CD4-positive, alpha-beta T cell (primary cell): Measurements from ENCODE around the gene CD63. TPM values are rescaled to one million over a fixed set of nuclear protein-coding genes. Genes with fewer than 3 reads are reported as not detected.

Experiments
- ATAC-seq: fragments of 200-7000 bp; cut with Tn5 transposase; one replicate; pipeline ENCODE4 v1.10.0; 2022; ENCODE audit warnings: mild to moderate bottlenecking; ENCODE audit not compliant: poor library complexity
- CTCF ChIA-PET: fragments of 350-600 bp; sonication (Branson Sonifier 250); formaldehyde crosslinking; loops from one replicate; lab custom pipeline; 2021; ENCODE audit warnings: antibody characterized with exemption, inconsistent platforms; lab: Charles Lee
- POLR2A ChIA-PET: fragments of 350-600 bp; sonication (Branson Sonifier 250); formaldehyde crosslinking; loops from one replicate; lab custom pipeline; 2021; ENCODE audit warnings: antibody characterized with exemption, inconsistent platforms; lab: Charles Lee
- DNase-seq, 14 experiments: peaks; one replicate each; pipeline ENCODE4 v3.0.0-alpha.2; 2013 to 2020; ENCODE audit warnings: mixed read lengths in 2 of 14
- H3K27ac ChIP-seq, 2 donors: one replicate each; pipeline versions ENCODE4 v1.5.1 to v1.7.0; 2013; ENCODE audit warnings: low read length in 2 of 2, low read depth in 1 of 2, mild to moderate bottlenecking in 1 of 2
- H3K27me3 ChIP-seq, 2 experiments: 1 replicate in 1 of 2; 2 replicates in 1 of 2; pipeline versions ENCODE4 v1.6.1 to v1.7.0; 2013; ENCODE audit warnings: low read length in 2 of 2, control low read depth in 1 of 2, mild to moderate bottlenecking in 1 of 2, moderate library complexity in 1 of 2; ENCODE audit not compliant: insufficient read depth in 2 of 2, control insufficient read depth in 1 of 2
- H3K36me3 ChIP-seq: one replicate; pipeline ENCODE4 v1.6.1; 2013; ENCODE audit warnings: low read length, control low read depth; ENCODE audit not compliant: insufficient read depth
- H3K4me1 ChIP-seq: one replicate; pipeline ENCODE4 v1.6.1; 2013; ENCODE audit warnings: low read length, control low read depth; ENCODE audit not compliant: insufficient read depth
- H3K4me3 ChIP-seq: one replicate; pipeline ENCODE4 v1.5.1; 2013; ENCODE audit warnings: mild to moderate bottlenecking, low read length, moderate library complexity
- H3K9me3 ChIP-seq, 2 experiments: 1 replicate in 1 of 2; 2 replicates in 1 of 2; pipeline versions ENCODE4 v1.6.1 to v1.7.0; 2013; ENCODE audit warnings: low read length in 2 of 2, mild to moderate bottlenecking in 2 of 2, control low read depth in 1 of 2, moderate library complexity in 1 of 2; ENCODE audit not compliant: control insufficient read depth in 1 of 2, insufficient read depth in 1 of 2
- H3K27ac Mint-ChIP-seq: one replicate; pipeline ENCODE4 v1.8.0; 2020; ENCODE audit warnings: mixed read lengths
- H3K27me3 Mint-ChIP-seq: one replicate; pipeline ENCODE4 v1.8.0; 2021; ENCODE audit warnings: mixed read lengths
- H3K36me3 Mint-ChIP-seq: one replicate; pipeline ENCODE4 v1.8.0; 2021; ENCODE audit warnings: low read depth, mixed read lengths
- H3K4me1 Mint-ChIP-seq: one replicate; pipeline ENCODE4 v1.8.0; 2021; ENCODE audit warnings: low read depth, mixed read lengths
- H3K4me3 Mint-ChIP-seq: one replicate; pipeline ENCODE4 v1.8.0; 2020; ENCODE audit warnings: mild to moderate bottlenecking, mixed read lengths
- H3K9me3 Mint-ChIP-seq: one replicate; pipeline ENCODE4 v1.8.0; 2020; ENCODE audit warnings: mixed read lengths
- intact Hi-C, 2 experiments: fragments of 100-400 bp; cut with DNase I in 1 of 2; cut with micrococcal nuclease in 1 of 2; formaldehyde crosslinking; loops; one replicate each; pipeline versions ENCODE4 v1.15.1 to v1.9.0; 2023 to 2025; cut with DNase I, micrococcal nuclease
- total RNA-seq, 174 experiments: library from RNA in 2 of 174; stranded (reverse) in 2 of 174; gene quantifications; one replicate each; pipeline ENCODE4 v1.2.3 and lab custom pipeline; 2021 to 2026
- TF ChIP-seq, protein P1 (sequence below): fragments of 200-600 bp; IDR thresholded peaks from one replicate; pipeline ENCODE4 v1.8.0; 2022; ENCODE audit warnings: antibody characterized with exemption, mild to moderate bottlenecking

CD63 gene
- total RNA-seq, 2 experiments from 2014 or later: 34.0 to 36.4 TPM

DNA sequence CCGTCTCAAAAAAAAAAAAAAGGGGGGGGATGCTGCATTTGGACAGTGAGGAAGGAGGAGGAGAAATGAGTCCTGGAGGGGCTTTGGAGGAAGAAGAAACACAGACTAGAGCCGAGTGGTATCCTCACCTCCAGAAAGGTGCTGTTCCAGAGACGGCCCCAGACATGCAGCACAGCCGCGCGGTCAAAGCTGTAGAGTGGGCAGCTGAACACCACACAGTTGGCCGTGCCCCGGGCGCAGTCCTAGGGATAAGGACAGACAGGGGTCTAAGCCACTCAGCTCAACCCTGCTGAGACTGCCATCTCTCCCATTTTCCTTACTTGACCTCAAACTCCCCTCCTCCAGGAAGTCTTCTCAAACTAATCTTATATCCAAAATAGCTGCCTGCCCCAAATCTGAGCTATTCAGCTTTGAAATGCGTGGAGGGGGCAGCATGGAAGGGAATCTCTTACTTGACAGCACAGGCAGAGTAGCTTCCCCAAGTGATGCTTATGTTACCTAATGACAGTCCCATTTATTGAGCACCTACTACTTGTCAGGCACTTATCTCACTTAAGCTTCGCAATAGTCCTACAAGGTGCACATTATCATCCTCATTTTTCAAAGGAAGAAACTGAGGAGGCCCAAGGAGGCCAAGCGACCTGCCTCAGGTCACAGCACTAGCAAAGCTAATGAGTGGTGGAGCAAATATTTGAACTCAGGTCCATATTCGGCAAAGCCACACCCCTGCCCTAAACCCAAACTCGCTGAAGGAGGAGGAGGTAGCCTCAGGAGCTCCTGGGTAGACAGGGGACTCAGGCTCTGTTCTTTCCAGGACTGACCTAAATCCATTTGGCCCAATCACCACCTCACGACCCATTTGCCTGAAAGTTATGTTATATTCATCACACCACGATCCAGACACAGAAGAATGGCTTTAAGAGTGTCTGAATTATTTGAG lies 39.8 kb downstream of the CD63 start:
- Mint-ChIP-seq H3K27ac (no peak overlapping the region), H3K9me3 (no peaks in the 10 kb centered on the region), H3K4me1 (no peaks in the 10 kb centered on the region), H3K27me3 (peaks cover 3% of the 10 kb centered on the region), H3K4me3 (no peak overlapping the region), H3K36me3 (no peaks in the 10 kb centered on the region)
- no peak overlapping the region for H3K4me3 ChIP-seq
- H3K27ac ChIP-seq: no peak overlapping the region
- ChIA-PET CTCF (no interaction called here), POLR2A (no interaction called here)
- H3K36me3 ChIP-seq: no peaks in the 10 kb centered on the region
- DNase-seq (no peak), ATAC-seq (no peak)
- H3K9me3 ChIP-seq: no peaks in the 10 kb centered on the region
- peaks cover 5% of the 10 kb centered on the region for H3K4me1 ChIP-seq
- TF ChIP-seq, protein P1, sequence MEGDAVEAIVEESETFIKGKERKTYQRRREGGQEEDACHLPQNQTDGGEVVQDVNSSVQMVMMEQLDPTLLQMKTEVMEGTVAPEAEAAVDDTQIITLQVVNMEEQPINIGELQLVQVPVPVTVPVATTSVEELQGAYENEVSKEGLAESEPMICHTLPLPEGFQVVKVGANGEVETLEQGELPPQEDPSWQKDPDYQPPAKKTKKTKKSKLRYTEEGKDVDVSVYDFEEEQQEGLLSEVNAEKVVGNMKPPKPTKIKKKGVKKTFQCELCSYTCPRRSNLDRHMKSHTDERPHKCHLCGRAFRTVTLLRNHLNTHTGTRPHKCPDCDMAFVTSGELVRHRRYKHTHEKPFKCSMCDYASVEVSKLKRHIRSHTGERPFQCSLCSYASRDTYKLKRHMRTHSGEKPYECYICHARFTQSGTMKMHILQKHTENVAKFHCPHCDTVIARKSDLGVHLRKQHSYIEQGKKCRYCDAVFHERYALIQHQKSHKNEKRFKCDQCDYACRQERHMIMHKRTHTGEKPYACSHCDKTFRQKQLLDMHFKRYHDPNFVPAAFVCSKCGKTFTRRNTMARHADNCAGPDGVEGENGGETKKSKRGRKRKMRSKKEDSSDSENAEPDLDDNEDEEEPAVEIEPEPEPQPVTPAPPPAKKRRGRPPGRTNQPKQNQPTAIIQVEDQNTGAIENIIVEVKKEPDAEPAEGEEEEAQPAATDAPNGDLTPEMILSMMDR: no peak
- intact Hi-C loops: no loop called here
- peaks cover 0 to 4% of the 10 kb centered on the region in 2 experiments for H3K27me3 ChIP-seq

DNA sequence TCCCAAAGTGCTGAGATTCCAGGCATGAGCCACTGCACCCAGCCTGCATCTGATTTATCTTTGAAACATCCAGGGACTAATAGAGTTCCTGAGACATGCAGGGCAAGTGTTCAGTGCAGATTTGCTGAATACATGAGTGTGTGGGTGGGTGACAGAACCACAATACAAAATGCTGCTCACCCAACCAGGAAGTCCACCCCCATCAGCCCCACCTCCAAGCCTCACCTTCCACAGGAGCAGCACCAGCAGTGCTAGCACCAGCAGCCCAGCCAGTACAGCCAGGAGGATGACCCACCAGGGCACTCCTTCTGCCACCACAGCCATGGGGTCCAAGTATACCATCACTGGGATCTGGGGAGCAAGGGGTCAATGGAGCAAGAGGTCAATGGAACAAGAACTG lies 41.1 kb downstream of the CD63 start:
- ChIA-PET CTCF (no interaction called here), POLR2A (no interaction called here)
- H3K4me1 ChIP-seq: peaks cover 5% of the 10 kb centered on the region
- H3K4me3 ChIP-seq: no peak overlapping the region
- Mint-ChIP-seq H3K4me3 (no peak overlapping the region), H3K36me3 (no peaks in the 10 kb centered on the region), H3K27me3 (peaks cover 12% of the 10 kb centered on the region), H3K4me1 (no peaks in the 10 kb centered on the region), H3K9me3 (no peaks in the 10 kb centered on the region), H3K27ac (no peak overlapping the region)
- H3K36me3 ChIP-seq: no peaks in the 10 kb centered on the region
- DNase-seq (peak in 1 of 14 experiments; percentile 8), ATAC-seq (no peak)
- TF ChIP-seq, protein P1: no peak
- no peak overlapping the region for H3K27ac ChIP-seq
- intact Hi-C loops: no loop called here
- H3K27me3 ChIP-seq: peaks cover 0 to 4% of the 10 kb centered on the region in 2 experiments
- no peaks in the 10 kb centered on the region for H3K9me3 ChIP-seq

DNA sequence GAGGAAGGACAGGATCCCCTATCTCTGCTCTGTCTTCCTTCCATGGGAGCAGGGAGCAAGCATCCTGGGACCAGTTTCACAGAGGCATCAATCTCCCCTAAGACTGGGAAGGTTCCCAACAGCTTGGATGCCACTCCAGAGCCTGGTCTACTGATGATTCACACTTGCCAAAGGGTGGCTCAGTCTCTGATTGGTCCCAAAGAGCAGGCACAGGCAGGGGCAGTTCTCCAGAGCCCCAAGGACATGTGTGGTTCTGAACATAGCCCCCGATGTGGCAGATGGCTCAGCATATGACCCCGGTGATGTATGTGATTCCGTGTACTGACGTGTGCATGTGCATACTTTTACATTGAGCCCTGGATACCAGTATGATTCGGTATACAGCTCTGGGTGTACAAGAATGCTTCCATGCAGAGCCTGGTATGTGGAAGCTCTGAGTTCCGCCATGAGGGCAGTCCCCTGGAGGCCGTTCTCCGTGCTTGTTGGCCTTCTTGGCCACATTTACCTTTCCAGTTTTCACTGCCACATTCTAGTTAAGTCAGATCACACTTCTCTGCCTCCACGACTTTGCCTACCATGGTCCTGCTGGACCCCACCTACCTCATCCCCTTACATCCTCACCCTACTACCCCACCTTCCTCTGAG lies 42.3 kb downstream of the CD63 start:
- intact Hi-C loops: no loop called here
- ChIA-PET CTCF (no interaction called here), POLR2A (no interaction called here)
- Histone ChIP-seq H3K36me3 (no peaks in the 10 kb centered on the region), H3K4me3 (no peak overlapping the region), H3K4me1 (peaks cover 11% of the 10 kb centered on the region), H3K27ac (no peak overlapping the region), H3K27me3 (peaks cover 0 to 8% of the 10 kb centered on the region in 2 experiments), H3K9me3 (no peaks in the 10 kb centered on the region)
- Mint-ChIP-seq H3K36me3 (no peaks in the 10 kb centered on the region), H3K27me3 (peaks cover 22% of the 10 kb centered on the region), H3K27ac (no peak overlapping the region), H3K4me1 (peaks cover 8% of the 10 kb centered on the region), H3K4me3 (no peak overlapping the region), H3K9me3 (no peaks in the 10 kb centered on the region)
- no peak for DNase-seq
- ATAC-seq: no peak
- TF ChIP-seq, protein P1: no peak
